Peyer's patch (tissue), 4 donors: ENCODE results near the gene HSBP1L1. TPM values are rescaled to one million over a fixed set of nuclear protein-coding genes. Genes with fewer than 3 reads are reported as not detected.
"Not testable (repeated sequence)": the region's sequence is repeated elsewhere in the genome, so short reads cannot be mapped to it uniquely, and the experiment has no call there.

Experiments used
- DNase-seq, 3 donors: peaks; one replicate each; pipeline ENCODE4 v3.0.0-alpha.2; 2017 to 2019
- H3K27ac ChIP-seq, 4 donors: fragments of 200-600 bp; sonication (generic); one replicate each; pipeline ENCODE4 v1.5.1; 2016 to 2019
- H3K27me3 ChIP-seq, 2 donors: fragments of 200-600 bp; sonication (generic); one replicate each; pipeline ENCODE4 v1.5.1; 2019
- H3K36me3 ChIP-seq, 3 donors: fragments of 200-600 bp; sonication (generic); one replicate each; pipeline ENCODE4 v1.5.1; 2016 to 2019
- H3K4me1 ChIP-seq, 4 donors: fragments of 200-600 bp; sonication (generic); one replicate each; pipeline ENCODE4 v1.5.1; 2016 to 2019
- H3K4me3 ChIP-seq, 4 donors: fragments of 200-600 bp; sonication (generic); 1 replicate in 3 of 4; 2 replicates in 1 of 4; pipeline ENCODE4 v1.5.1; 2016 to 2019; ENCODE audit warnings: mild to moderate bottlenecking in 1 of 4
- H3K9me3 ChIP-seq, 4 donors: fragments of 200-600 bp; sonication (generic); one replicate each; pipeline ENCODE4 v1.5.1; 2016 to 2019; ENCODE audit warnings: mild to moderate bottlenecking in 1 of 4
- CTCF ChIP-seq, 6 experiments: fragments of 450-650 bp in 4 of 6; fragments of 200-600 bp in 2 of 6; sonication (generic) in 1 of 6; IDR thresholded peaks; one replicate each; pipeline ENCODE4 v1.5.1; 2017 to 2019; ENCODE audit warnings: antibody characterized with exemption in 6 of 6, mild to moderate bottlenecking in 3 of 6, moderate library complexity in 1 of 6
- POLR2A ChIP-seq, 2 donors: fragments of 450-650 bp; IDR thresholded peaks; one replicate each; pipeline ENCODE4 v1.5.1; 2017; ENCODE audit warnings: antibody characterized with exemption in 2 of 2, mild to moderate bottlenecking in 2 of 2, moderate library complexity in 2 of 2
- total RNA-seq, 4 donors: library from RNA; depleted of rRNA; stranded (reverse); fragments of >200 nt; gene quantifications; one replicate each; pipeline ENCODE4 v1.1.0, GENCODE V29; 2016

HSBP1L1 gene
- total RNA-seq, 4 donors from 2014 or later: 14.9 to 64.9 (median 47.8) TPM

GRCh38 chr18:79988451-79989194, 24.2 kb downstream of the HSBP1L1 start, which contains the start of gene TXNL4A:
TXNL4A (minus strand) TSS chr18:79988563; CDS start chr18:79988392, 171 bp downstream.
- TF ChIP-seq POLR2A (IDR thresholded peaks at IDR 0.05) (peak; percentile 73 to 82), CTCF (IDR thresholded peaks at IDR 0.05) (no peak)
- peak; percentile 81 to 94 (median 91) for DNase-seq
- H3K4me1 ChIP-seq: peaks cover 0 to 20% (median 7%) of the 10 kb centered on the region in 4 donors
- peaks cover 0 to 3% (median 0%) of the 10 kb centered on the region in 4 donors for H3K9me3 ChIP-seq
- H3K27me3 ChIP-seq: no peaks in the 10 kb centered on the region
- H3K36me3 ChIP-seq: no peaks in the 10 kb centered on the region
- peak within 1 kb of the TSS; percentile 94 to 96 (median 94) for H3K27ac ChIP-seq
- peak within 1 kb of the TSS; percentile 85 to 97 (median 92) for H3K4me3 ChIP-seq

GRCh38 chr18:79989195-79989497, 24.7 kb downstream of the HSBP1L1 start:
- Histone ChIP-seq H3K9me3 (peaks cover 0 to 3% (median 0%) of the 10 kb centered on the region in 4 donors), H3K36me3 (no peaks in the 10 kb centered on the region), H3K27ac (peak overlapping the region in 3 of 4 donors; percentile 94 to 96 (median 94)), H3K4me1 (peaks cover 0 to 20% (median 7%) of the 10 kb centered on the region in 4 donors), H3K4me3 (peak overlapping the region; percentile 85 to 97 (median 92)), H3K27me3 (no peaks in the 10 kb centered on the region)
- DNase-seq: no peak
- no peak for TF ChIP-seq POLR2A (IDR thresholded peaks at IDR 0.05)
- TF ChIP-seq CTCF (IDR thresholded peaks at IDR 0.05): no peak

GRCh38 chr18:79991494-79991893, 27.1 kb downstream of the HSBP1L1 start:
- TF ChIP-seq POLR2A (IDR thresholded peaks at IDR 0.05): no peak
- no peak for TF ChIP-seq CTCF (IDR thresholded peaks at IDR 0.05)
- H3K27ac ChIP-seq: no peak overlapping the region

GRCh38 chr18:79999701-80000100, 35.3 kb downstream of the HSBP1L1 start:
- H3K27me3 ChIP-seq, DNase-seq, H3K4me3 ChIP-seq, H3K27ac ChIP-seq, H3K4me1 ChIP-seq, H3K36me3 ChIP-seq: not testable (repeated sequence)
- H3K9me3 ChIP-seq: peaks cover 0 to 16% (median 6%) of the 10 kb centered on the region in 4 donors

More at GRCh38 chr18:79991494-79991893, 27.1 kb downstream of the HSBP1L1 start:
- no peak overlapping the region for H3K4me3 ChIP-seq
- no peaks in the 10 kb centered on the region for H3K36me3 ChIP-seq
- no peaks in the 10 kb centered on the region for H3K27me3 ChIP-seq
- no peak for DNase-seq
- peaks cover 0 to 16% (median 7%) of the 10 kb centered on the region in 4 donors for H3K4me1 ChIP-seq
- peaks cover 0 to 3% (median 0%) of the 10 kb centered on the region in 4 donors for H3K9me3 ChIP-seq

- Histone ChIP-seq H3K36me3 (no peaks in the 10 kb centered on the region), H3K27me3 (no peaks in the 10 kb centered on the region), H3K27ac (no peak overlapping the region), H3K4me1 (no peaks in the 10 kb centered on the region), H3K4me3 (no peak overlapping the region), H3K9me3 (peaks cover 0 to 16% (median 6%) of the 10 kb centered on the region in 4 donors)
- no peak for DNase-seq
- no peak for TF ChIP-seq CTCF (IDR thresholded peaks at IDR 0.05)
- TF ChIP-seq POLR2A (IDR thresholded peaks at IDR 0.05): no peak
Observed at GRCh38 chr18:80000877-80001276, 36.4 kb downstream of the HSBP1L1 start.

- TF ChIP-seq POLR2A (IDR thresholded peaks at IDR 0.05): no peak
- TF ChIP-seq CTCF (IDR thresholded peaks at IDR 0.05): no peak
- peaks cover 0 to 16% (median 6%) of the 10 kb centered on the region in 4 donors for H3K9me3 ChIP-seq
- H3K36me3 ChIP-seq: no peaks in the 10 kb centered on the region
- no peaks in the 10 kb centered on the region for H3K4me1 ChIP-seq
- no peak for DNase-seq
- H3K27ac ChIP-seq: no peak overlapping the region
- H3K4me3 ChIP-seq: no peak overlapping the region
- no peaks in the 10 kb centered on the region for H3K27me3 ChIP-seq
Observed at GRCh38 chr18:80002468-80002867, 38.0 kb downstream of the HSBP1L1 start.
